ENCODE results near the gene STAC2.

GRCh38 chr17:39264119-39264518, 38.4 kb upstream of the STAC2 start:
- TF ChIP-seq CTCF (IDR thresholded peaks at IDR 0.05; ENCODE audit: low read depth, low read length, poor library complexity, severe bottlenecking) (no peak), EZH2phosphoT487 (IDR thresholded peaks at IDR 0.05; ENCODE audit: borderline replicate concordance, low read length) (no peak)

All from DOHH2 (cell line).